ENCODE results near the gene KCTD18. TPM values are rescaled to one million over a fixed set of nuclear protein-coding genes. Genes with fewer than 3 reads are reported as not detected.

The KCTD18 gene
- 26.1 and 26.8 TPM in 2 replicates for total RNA-seq

DNA sequence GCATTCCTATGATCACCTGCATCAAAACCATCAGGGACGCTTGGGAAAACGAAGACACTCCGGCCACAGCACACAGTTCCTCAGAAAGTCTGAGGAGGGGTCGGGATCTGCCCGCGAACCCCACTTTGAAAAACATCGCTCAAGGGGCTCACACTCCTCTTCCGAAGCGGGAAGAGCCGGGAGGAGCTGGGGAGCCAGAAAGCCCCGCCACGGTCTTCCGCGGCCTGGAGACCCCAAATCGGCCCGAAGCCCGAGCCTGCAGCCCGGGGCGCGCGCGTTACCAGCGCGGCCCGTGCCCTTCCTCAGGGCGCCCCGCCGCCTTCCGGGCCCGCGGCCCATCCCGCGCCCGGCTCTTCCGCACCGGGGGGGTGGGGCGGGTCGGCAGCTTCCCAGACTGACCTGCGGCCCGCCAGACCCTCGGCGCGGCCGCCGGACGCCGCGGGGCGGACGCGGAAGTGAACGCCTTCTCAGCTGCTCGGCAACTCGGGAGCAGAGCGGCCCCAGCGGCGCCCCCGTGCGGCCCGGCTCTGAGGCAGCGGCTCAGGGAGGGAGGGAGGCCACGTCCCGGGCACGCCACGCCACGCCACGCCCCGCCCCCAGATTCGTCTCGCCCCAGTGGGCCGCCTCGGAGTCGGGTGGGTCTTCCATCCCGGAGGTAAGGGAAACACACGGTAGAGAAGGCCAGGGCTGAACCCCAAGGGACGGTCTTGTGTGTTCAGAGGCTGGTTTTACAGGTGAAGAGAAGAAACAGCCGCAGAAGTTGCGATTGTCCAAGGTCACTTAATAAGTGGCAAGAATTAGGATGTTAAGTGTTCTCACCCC lies at the start of gene KCTD18:
TSS of gene KCTD18 (minus strand) at position 457 of the 822 bp plus-strand sequence. CDS start 3,052 bp downstream, outside the sequence.

DNA sequence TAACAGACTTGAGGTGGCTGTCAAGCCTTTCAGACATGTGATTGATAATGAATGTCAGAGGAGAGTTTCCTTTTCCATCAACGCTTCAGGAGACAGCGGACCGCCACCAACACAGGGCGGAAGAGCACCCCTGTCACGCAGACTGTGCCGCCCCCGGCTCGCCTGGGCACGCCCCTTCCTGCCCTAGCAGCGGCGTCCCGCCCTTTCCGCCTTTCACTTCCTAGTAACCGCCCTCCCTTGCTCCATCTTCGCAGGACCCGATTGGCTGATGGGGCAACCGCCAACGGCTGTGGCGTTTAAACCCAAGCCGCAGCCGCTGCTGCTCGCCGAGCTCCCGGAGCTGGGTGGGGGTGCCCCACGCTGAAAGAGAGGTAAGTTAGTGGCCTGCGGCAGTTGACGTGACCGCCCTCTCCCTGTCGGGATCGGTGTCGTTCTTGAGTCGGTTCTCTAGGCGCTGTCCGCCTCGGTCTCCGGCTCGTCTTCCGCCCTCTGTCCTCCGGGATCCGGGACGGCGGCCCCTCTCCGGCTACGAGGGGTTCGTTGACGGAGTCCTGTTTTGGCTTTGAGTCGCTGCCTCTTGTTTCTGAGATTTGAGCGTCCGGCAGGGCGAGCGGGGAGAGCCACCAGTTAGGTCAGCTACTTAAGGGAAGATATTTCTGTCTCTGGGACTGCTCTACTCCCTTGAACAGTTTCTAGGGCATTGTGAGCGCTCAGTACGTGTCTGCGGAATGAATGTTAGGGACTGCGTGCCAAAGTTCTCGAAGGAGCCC lies 16.2 kb upstream of the KCTD18 start, which contains the start of gene SGO2:
TSS of gene SGO2 (plus strand) at position 326 of the 770 bp plus-strand sequence. CDS start 6,769 bp downstream, outside the sequence.

Other genes starting within 250 kb of the KCTD18 start
- 88.9 and 90.2 TPM in 2 replicates for gene SPATS2L, start 203.4 kb downstream of the KCTD18 start, total RNA-seq
- gene SGO2, start 16.1 kb upstream of the KCTD18 start, total RNA-seq: 1.7 and 2.3 TPM in 2 replicates
- 49.7 and 81.1 TPM in 2 replicates for gene AOX1, start 75.9 kb upstream of the KCTD18 start, total RNA-seq